K562 (cell line): ENCODE data around the gene MYO1B. TPM values are rescaled to one million over a fixed set of nuclear protein-coding genes. Genes with fewer than 3 reads are reported as not detected.

Experiments used
- ATAC-seq: fragments of 200-7000 bp; cut with Tn5 transposase; 3 replicates; pipeline ENCODE4 v1.9.1; 2020; ENCODE audit warnings: moderate library complexity
- BruUV-seq: library from RNA; stranded (reverse); fragments of 400-500 nt; replicated peaks from 2 replicates; lab custom pipeline; 2021; lab: Mats Ljungman, UMichigan
- CTCF ChIA-PET: fragments of 300-600 bp; formaldehyde crosslinking; extraction: SDS; loops from one replicate; lab custom pipeline; 2021; ENCODE audit warnings: low intra/inter-chr PET ratio; lab: Yijun Ruan, JAX
- POLR2A ChIA-PET: fragments of 300-600, 350-650 bp; sonication (Branson Sonifier 250); formaldehyde crosslinking; extraction: SDS; loops from one replicate; lab custom pipeline; 2021; ENCODE audit warnings: antibody characterized with exemption, inconsistent platforms; lab: Yijun Ruan, JAX
- DNase-seq, 4 experiments: peaks; one replicate each; pipeline versions ENCODE4 v3.0.0 to v3.0.0-alpha.2; 2011 to 2018; ENCODE audit warnings: low spot score in 3 of 4, mixed read lengths in 3 of 4; ENCODE audit errors: extremely low read depth in 1 of 4
- FAIRE-seq: peaks from 2 replicates; lab custom pipeline; 2011; peaks lifted over from hg19 to GRCh38; lab: Jason Lieb, UNC
- H2AFZ ChIP-seq: 2 replicates; pipeline ENCODE4 v1.6.0; 2011; ENCODE audit warnings: low read depth, low read length, control low read depth, inconsistent platforms
- H3K27ac ChIP-seq: fragments of 200-600 bp; 3 replicates; pipeline ENCODE4 v1.8.0; 2011; ENCODE audit warnings: low read depth, mild to moderate bottlenecking, control low read depth, inconsistent platforms, low read length, moderate library complexity, mixed read lengths; ENCODE audit errors: extremely low read depth
- H3K27me3 ChIP-seq, 2 experiments: fragments of 300-600 bp in 1 of 2; 2 replicates in 1 of 2; 3 replicates in 1 of 2; pipeline versions ENCODE4 v1.6.0 to v1.8.0; 2011; ENCODE audit warnings: inconsistent platforms in 2 of 2, low read length in 2 of 2, mild to moderate bottlenecking in 1 of 2, mixed read lengths in 1 of 2, moderate library complexity in 1 of 2; ENCODE audit not compliant: control insufficient read depth in 2 of 2, insufficient read depth in 2 of 2
- H3K36me3 ChIP-seq: fragments of 300-600 bp; 3 replicates; pipeline ENCODE4 v1.8.0; 2011; ENCODE audit warnings: mild to moderate bottlenecking, low read length, inconsistent platforms; ENCODE audit not compliant: control insufficient read depth, insufficient read depth
- H3K4me1 ChIP-seq, 2 experiments: fragments of 200-600 bp in 1 of 2; replicated peaks in 1 of 2; 2 replicates in 1 of 2; 3 replicates in 1 of 2; pipeline versions ENCODE4 v1.5.1 to v1.8.0; 2011; ENCODE audit warnings: inconsistent platforms in 2 of 2, low read length in 2 of 2, mild to moderate bottlenecking in 1 of 2, mixed read lengths in 1 of 2, moderate library complexity in 1 of 2; ENCODE audit not compliant: control insufficient read depth in 2 of 2, insufficient read depth in 2 of 2
- H3K4me2 ChIP-seq: 2 replicates; pipeline ENCODE4 v1.6.1; 2011; ENCODE audit warnings: low read length, control low read depth, inconsistent platforms, mixed read lengths; ENCODE audit not compliant: insufficient read depth
- H3K4me3 ChIP-seq: fragments of 200-600 bp; sonication (generic), shearing (Covaris generic); 2 replicates; pipeline ENCODE4 v1.5.1; 2016; ENCODE audit warnings: control low read depth, inconsistent platforms
- H3K79me2 ChIP-seq: fragments of 200-600 bp; 3 replicates; pipeline ENCODE4 v1.8.0; 2011; ENCODE audit warnings: low read length, inconsistent platforms; ENCODE audit not compliant: control insufficient read depth, insufficient read depth
- H3K9ac ChIP-seq, 2 experiments: 2 replicates each; pipeline versions ENCODE4 v1.6.0 to v1.6.1; 2011; ENCODE audit warnings: low read depth in 2 of 2, low read length in 2 of 2, control low read depth in 1 of 2, inconsistent platforms in 1 of 2, mild to moderate bottlenecking in 1 of 2, mixed read lengths in 1 of 2; ENCODE audit not compliant: insufficient read depth in 1 of 2
- H3K9me1 ChIP-seq: one replicate; pipeline ENCODE4 v1.6.0; 2011; ENCODE audit warnings: inconsistent platforms, mild to moderate bottlenecking, low read length, moderate library complexity; ENCODE audit not compliant: control insufficient read depth, insufficient read depth
- H3K9me3 ChIP-seq: replicated peaks from 2 replicates; pipeline ENCODE4 v1.5.1; 2011; ENCODE audit warnings: low read depth, low read length, inconsistent platforms; ENCODE audit not compliant: control insufficient read depth, insufficient read depth
- H4K20me1 ChIP-seq: replicated peaks from 2 replicates; pipeline ENCODE4 v1.6.1; 2011; ENCODE audit warnings: low read length, inconsistent platforms, mixed read lengths; ENCODE audit not compliant: control insufficient read depth, insufficient read depth
- CBFB ChIP-seq: sonication (generic); formaldehyde crosslinking; IDR thresholded peaks from 2 replicates; pipeline ENCODE4 v1.4.0; 2020; ENCODE audit warnings: mild to moderate bottlenecking, missing genetic modification reagents
- DDX20 ChIP-seq: fragments of 450-650 bp; IDR thresholded peaks from 2 replicates; pipeline ENCODE4 v1.6.1; 2016; ENCODE audit warnings: missing genetic modification characterization, low read depth, mild to moderate bottlenecking, missing compliant biosample characterization, moderate library complexity
- ELK1 ChIP-seq: sonication (generic); formaldehyde crosslinking; IDR thresholded peaks from 2 replicates; pipeline ENCODE4 v1.8.1; 2022; ENCODE audit warnings: missing genetic modification reagents
- ERF ChIP-seq: fragments of 450-650 bp; formaldehyde crosslinking; IDR thresholded peaks from 2 replicates; pipeline ENCODE4 v1.4.0; 2020; ENCODE audit warnings: mild to moderate bottlenecking, mixed read lengths
- ETV6 ChIP-seq, 3 experiments: fragments of 150-350 bp in 1 of 3; sonication (generic) in 1 of 3; formaldehyde crosslinking in 1 of 3; IDR thresholded peaks; 2 replicates each; pipeline versions ENCODE4 v1.6.1 to v1.8.0; 2014 to 2022; ENCODE audit warnings: borderline replicate concordance in 2 of 3, low read depth in 2 of 3, antibody characterized with exemption in 1 of 3, low read length in 1 of 3, mild to moderate bottlenecking in 1 of 3, missing genetic modification reagents in 1 of 3
- PHF8 ChIP-seq: fragments of 200-600 bp; sonication (generic); IDR thresholded peaks from 2 replicates; pipeline ENCODE4 v1.6.1; 2012; ENCODE audit warnings: mixed run types, mild to moderate bottlenecking, inconsistent platforms, low read length, moderate library complexity, borderline replicate concordance
- RBM15 ChIP-seq: fragments of 200-400 bp; formaldehyde crosslinking; IDR thresholded peaks from 2 replicates; pipeline ENCODE4 v1.6.1; 2018; ENCODE audit warnings: mild to moderate bottlenecking, low read length, moderate library complexity; ENCODE audit not compliant: insufficient read depth
- WGBS: fragments of 100-300 bp; shearing (Covaris generic); methylation state at CpG from one replicate; pipeline ENCODE4 v1.1.6; 2016; ENCODE audit warnings: low coverage, mixed read lengths; ENCODE audit not compliant: insufficient coverage; ENCODE audit errors: missing lambda C conversion rate; 5-methylcytosine and 5-hydroxymethylcytosine counted together
- in situ Hi-C: fragments of 300-500 bp; cut with MboI; formaldehyde crosslinking; loops from 4 replicates; pipeline ENCODE4 v1.15.0; 2018; ENCODE audit warnings: inconsistent platforms, mixed read lengths
- intact Hi-C: fragments of 100-400 bp; cut with micrococcal nuclease; formaldehyde crosslinking; loops from 2 replicates; pipeline ENCODE4 v1.14.2; 2022
- polyA plus RNA-seq, 8 experiments: library from polyadenylated mRNA; depleted of rRNA in 4 of 8; stranded (reverse) in 5 of 8; unstranded in 3 of 8; fragments of >200 nt; fragmentation: Nextera tagmentation in 2 of 8; fragmentation: Illumina TruSeq in 1 of 8; extraction: Ambion mirVana in 2 of 8; extraction: Trizol in 1 of 8; gene quantifications; 2 replicates each; pipeline versions ENCODE4 v1.2.1 to v1.2.3, GENCODE V29; 2011 to 2014; ENCODE audit warnings: inconsistent platforms in 1 of 8, missing spikeins in 1 of 8
- total RNA-seq, 7 experiments: library from RNA; depleted of rRNA in 6 of 7; stranded (reverse); fragments of >200 nt in 6 of 7; fragmentation: Illumina TruSeq in 2 of 7; extraction: Trizol in 2 of 7; gene quantifications; 2 replicates each; pipeline versions ENCODE4 v1.2.1 to v1.2.3, GENCODE V29; 2011 to 2021; ENCODE audit warnings: low replicate concordance in 1 of 7

Gene MYO1B
- total and polyA plus RNA-seq, 9 of the 15 experiments (the other 6 are each of a cell fraction or from before 2014, with no cell fraction given) = 0.04 to 0.33 (median 0.20) TPM; not detected in 5

DNA sequence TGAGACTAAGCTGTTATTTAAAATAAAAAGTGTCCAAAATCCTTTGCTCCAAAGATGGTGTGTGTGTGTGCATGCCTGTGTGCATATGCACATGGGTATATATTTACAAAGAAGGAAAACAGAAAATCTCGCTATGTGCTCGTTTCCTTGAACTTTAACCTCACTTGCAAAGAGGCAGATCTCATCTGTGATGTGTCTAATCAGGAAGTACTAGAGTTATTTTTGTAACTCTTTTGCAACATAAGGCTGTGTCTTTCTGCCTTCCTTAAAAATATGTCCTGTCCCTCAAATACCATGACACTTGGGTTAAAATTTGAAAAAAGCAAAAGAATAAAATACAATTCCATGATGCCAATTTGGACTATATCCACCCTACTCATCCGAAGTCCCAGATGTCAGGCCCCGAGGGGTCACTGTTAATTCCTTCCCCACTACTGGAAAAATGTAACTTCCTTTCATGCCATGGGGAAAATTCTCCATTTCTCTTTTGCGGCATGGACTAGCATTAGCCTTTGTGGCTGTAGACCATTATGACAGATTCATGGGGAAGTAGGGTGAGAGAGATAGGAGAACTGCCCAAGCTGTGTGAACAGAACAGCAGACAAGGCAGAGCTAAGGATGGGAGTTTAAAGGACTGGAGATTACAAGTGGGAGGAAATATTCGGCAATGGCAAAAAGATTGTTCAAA lies 191.3 kb downstream of the MYO1B start (continued):
- TF ChIP-seq PHF8 (no peak), ELK1 (no peak), CBFB (CRISPR knock-in tag) (no peak), ETV6 (IDR thresholded peaks at IDR 0.05; ENCODE audit: borderline replicate concordance in 1 of 2, low read depth in 2 of 2, low read length in 1 of 2) (no peak), ETV6 (CRISPR knock-in tag; IDR thresholded peaks at IDR 0.05; ENCODE audit: borderline replicate concordance) (no peak), DDX20 (tag) (no peak)

GRCh38 chr2:191439481-191439880 lies 194.3 kb downstream of the MYO1B start:
- no peaks in the 10 kb centered on the region; a peak in 1 of 5 replicates for H3K4me1 ChIP-seq
- no peaks in the 10 kb centered on the region for H3K9me3 ChIP-seq
- H3K27me3 ChIP-seq = no peaks in the 10 kb centered on the region; a peak in 1 of 5 replicates
- H3K4me2 ChIP-seq = no peak overlapping the region
- H3K36me3 ChIP-seq = no peaks in the 10 kb centered on the region
- TF ChIP-seq RBM15 (no peak), ERF (no peak)
- H3K79me2 ChIP-seq = no peaks in the 10 kb centered on the region
- FAIRE-seq (no peak), DNase-seq (no peak), ATAC-seq (no peak)
- H2AFZ ChIP-seq = no peak overlapping the region
- no peaks in the 10 kb centered on the region for H3K9me1 ChIP-seq
- ChIA-PET CTCF (no interaction called here), POLR2A (no interaction called here)
- no TSS peak for BruUV-seq
- in situ Hi-C loops (no loop called here), intact Hi-C loops (no loop called here)
- no peaks in the 10 kb centered on the region for H4K20me1 ChIP-seq
- H3K9ac ChIP-seq = no peak overlapping the region
- H3K4me3 ChIP-seq = no peak overlapping the region
- no peak overlapping the region for H3K27ac ChIP-seq
- WGBS = 0% methylated on average over 1 of the region's 3 CpGs
